ENCODE measurements around the gene AFP.

AFP gene

DNA sequence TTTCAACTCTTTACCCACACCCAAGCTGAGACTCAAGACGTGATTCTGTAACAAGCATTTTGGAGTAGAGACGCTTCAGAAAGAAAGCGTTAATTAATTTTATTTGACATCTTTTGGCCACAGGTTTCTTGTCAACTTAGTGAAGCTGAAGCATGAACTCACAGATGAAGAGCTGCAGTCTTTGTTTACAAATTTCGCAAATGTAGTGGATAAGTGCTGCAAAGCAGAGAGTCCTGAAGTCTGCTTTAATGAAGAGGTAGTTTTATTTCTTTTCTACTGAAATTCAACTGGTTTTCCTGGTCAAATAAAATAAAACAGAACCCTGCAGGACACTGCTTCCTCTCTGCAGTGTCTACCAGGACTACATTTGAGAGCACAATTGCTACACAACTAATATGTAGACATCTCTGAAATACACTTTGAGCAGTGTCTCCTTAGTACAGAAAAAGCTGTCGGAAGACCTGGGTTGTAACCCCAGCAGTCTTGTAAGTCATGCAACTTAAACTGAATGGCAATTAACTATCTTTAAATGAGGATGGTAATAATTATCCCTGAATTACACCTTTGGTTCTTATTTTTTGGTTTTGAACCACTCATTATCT lies 65.7 kb downstream of the AFP start:
- H3K4me3 ChIP-seq (ENCODE audit: low read depth, low read length): no peak overlapping the region
- TF ChIP-seq MYC (IDR thresholded peaks at IDR 0.05; ENCODE audit: low read depth, low read length) (no peak), CTCF (IDR thresholded peaks at IDR 0.05; ENCODE audit: low read depth, low read length) (no peak), POLR2A (IDR thresholded peaks at IDR 0.05; ENCODE audit: extremely low read depth, insufficient read length) (no peak)
- TF ChIP-seq, protein P1, sequence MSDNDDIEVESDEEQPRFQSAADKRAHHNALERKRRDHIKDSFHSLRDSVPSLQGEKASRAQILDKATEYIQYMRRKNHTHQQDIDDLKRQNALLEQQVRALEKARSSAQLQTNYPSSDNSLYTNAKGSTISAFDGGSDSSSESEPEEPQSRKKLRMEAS (IDR thresholded peaks at IDR 0.05; ENCODE audit: low read depth, low read length): no peak
- no peak for DNase-seq (ENCODE audit: low read depth)

DNA sequence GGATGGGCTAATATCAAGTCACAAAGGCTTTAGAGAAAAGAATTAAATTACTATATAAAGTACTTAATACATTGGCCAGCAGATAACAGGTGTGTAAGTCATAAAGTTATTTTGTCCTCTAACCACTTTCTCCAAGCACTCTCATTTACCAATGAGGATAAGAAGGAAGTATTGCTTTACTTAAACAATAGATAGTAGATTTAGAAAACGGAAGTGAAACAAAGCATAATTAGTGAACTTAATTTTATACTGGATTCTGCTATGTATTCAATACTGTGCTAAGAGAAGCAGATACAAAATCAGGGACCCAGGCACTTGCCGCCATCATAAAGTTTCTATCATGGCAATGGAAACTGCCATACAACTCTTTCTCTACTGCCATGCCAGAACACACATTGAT lies 69.5 kb downstream of the AFP start:
- TF ChIP-seq MYC (IDR thresholded peaks at IDR 0.05; ENCODE audit: low read depth, low read length) (no peak), CTCF (IDR thresholded peaks at IDR 0.05; ENCODE audit: low read depth, low read length) (no peak), POLR2A (IDR thresholded peaks at IDR 0.05; ENCODE audit: extremely low read depth, insufficient read length) (no peak)
- TF ChIP-seq, protein P1 (IDR thresholded peaks at IDR 0.05; ENCODE audit: low read depth, low read length): no peak
- DNase-seq (ENCODE audit: low read depth): no peak
- H3K4me3 ChIP-seq (ENCODE audit: low read depth, low read length): no peak overlapping the region

All from NB4 (cell line).